CD4-positive, alpha-beta T cell (primary cell): ENCODE results near the gene DUOXA2. TPM values are rescaled to one million over a fixed set of nuclear protein-coding genes. Genes with fewer than 3 reads are reported as not detected.
"Not testable (repeated sequence)": the region's sequence is repeated elsewhere in the genome, so short reads cannot be mapped to it uniquely, and the experiment has no call there.

ENCODE experiments used
- ATAC-seq: fragments of 200-7000 bp; cut with Tn5 transposase; one replicate; pipeline ENCODE4 v1.10.0; 2022; ENCODE audit warnings: mild to moderate bottlenecking; ENCODE audit not compliant: poor library complexity
- CTCF ChIA-PET: fragments of 350-600 bp; sonication (Branson Sonifier 250); formaldehyde crosslinking; loops from one replicate; lab custom pipeline; 2021; ENCODE audit warnings: antibody characterized with exemption, inconsistent platforms; lab: Charles Lee
- POLR2A ChIA-PET: fragments of 350-600 bp; sonication (Branson Sonifier 250); formaldehyde crosslinking; loops from one replicate; lab custom pipeline; 2021; ENCODE audit warnings: antibody characterized with exemption, inconsistent platforms; lab: Charles Lee
- DNase-seq, 14 experiments: peaks; one replicate each; pipeline ENCODE4 v3.0.0-alpha.2; 2013 to 2020; ENCODE audit warnings: mixed read lengths in 2 of 14
- H3K27ac ChIP-seq, 2 donors: one replicate each; pipeline versions ENCODE4 v1.5.1 to v1.7.0; 2013; ENCODE audit warnings: low read length in 2 of 2, low read depth in 1 of 2, mild to moderate bottlenecking in 1 of 2
- H3K27me3 ChIP-seq, 2 experiments: 1 replicate in 1 of 2; 2 replicates in 1 of 2; pipeline versions ENCODE4 v1.6.1 to v1.7.0; 2013; ENCODE audit warnings: low read length in 2 of 2, control low read depth in 1 of 2, mild to moderate bottlenecking in 1 of 2, moderate library complexity in 1 of 2; ENCODE audit not compliant: insufficient read depth in 2 of 2, control insufficient read depth in 1 of 2
- H3K36me3 ChIP-seq: one replicate; pipeline ENCODE4 v1.6.1; 2013; ENCODE audit warnings: low read length, control low read depth; ENCODE audit not compliant: insufficient read depth
- H3K4me1 ChIP-seq: one replicate; pipeline ENCODE4 v1.6.1; 2013; ENCODE audit warnings: low read length, control low read depth; ENCODE audit not compliant: insufficient read depth
- H3K4me3 ChIP-seq: one replicate; pipeline ENCODE4 v1.5.1; 2013; ENCODE audit warnings: mild to moderate bottlenecking, low read length, moderate library complexity
- H3K9me3 ChIP-seq, 2 experiments: 1 replicate in 1 of 2; 2 replicates in 1 of 2; pipeline versions ENCODE4 v1.6.1 to v1.7.0; 2013; ENCODE audit warnings: low read length in 2 of 2, mild to moderate bottlenecking in 2 of 2, control low read depth in 1 of 2, moderate library complexity in 1 of 2; ENCODE audit not compliant: control insufficient read depth in 1 of 2, insufficient read depth in 1 of 2
- H3K27ac Mint-ChIP-seq: one replicate; pipeline ENCODE4 v1.8.0; 2020; ENCODE audit warnings: mixed read lengths
- H3K27me3 Mint-ChIP-seq: one replicate; pipeline ENCODE4 v1.8.0; 2021; ENCODE audit warnings: mixed read lengths
- H3K36me3 Mint-ChIP-seq: one replicate; pipeline ENCODE4 v1.8.0; 2021; ENCODE audit warnings: low read depth, mixed read lengths
- H3K4me1 Mint-ChIP-seq: one replicate; pipeline ENCODE4 v1.8.0; 2021; ENCODE audit warnings: low read depth, mixed read lengths
- H3K4me3 Mint-ChIP-seq: one replicate; pipeline ENCODE4 v1.8.0; 2020; ENCODE audit warnings: mild to moderate bottlenecking, mixed read lengths
- H3K9me3 Mint-ChIP-seq: one replicate; pipeline ENCODE4 v1.8.0; 2020; ENCODE audit warnings: mixed read lengths
- intact Hi-C, 2 experiments: fragments of 100-400 bp; cut with DNase I in 1 of 2; cut with micrococcal nuclease in 1 of 2; formaldehyde crosslinking; loops; one replicate each; pipeline versions ENCODE4 v1.15.1 to v1.9.0; 2023 to 2025; cut with DNase I, micrococcal nuclease
- total RNA-seq, 174 experiments: library from RNA in 2 of 174; stranded (reverse) in 2 of 174; gene quantifications; one replicate each; pipeline ENCODE4 v1.2.3 and lab custom pipeline; 2021 to 2026
- TF ChIP-seq, protein P1 (sequence below): fragments of 200-600 bp; IDR thresholded peaks from one replicate; pipeline ENCODE4 v1.8.0; 2022; ENCODE audit warnings: antibody characterized with exemption, mild to moderate bottlenecking

Gene DUOXA2
- total RNA-seq, 2 experiments from 2014 or later, result not detected

DNA sequence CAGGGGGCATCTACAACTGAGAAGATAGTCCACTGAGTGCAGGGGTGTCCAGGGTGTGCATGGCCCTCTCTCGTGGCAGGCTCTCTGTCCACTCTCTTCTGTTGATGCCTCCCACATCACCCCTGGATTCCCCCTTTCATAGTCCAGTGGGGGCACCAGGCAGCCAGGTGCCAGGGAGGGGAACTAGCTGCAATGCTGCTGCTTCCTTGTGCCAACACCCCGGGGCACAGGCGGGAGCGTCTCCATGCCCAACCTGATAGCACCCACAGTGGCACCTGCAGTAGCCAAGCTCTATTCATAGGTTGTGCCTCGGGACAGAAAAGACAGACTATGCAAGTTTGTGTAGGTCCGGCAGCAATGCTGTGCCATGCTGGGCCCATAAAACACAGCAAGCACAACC, 11.9 kb upstream of the DUOXA2 start:
- TF ChIP-seq, protein P1, sequence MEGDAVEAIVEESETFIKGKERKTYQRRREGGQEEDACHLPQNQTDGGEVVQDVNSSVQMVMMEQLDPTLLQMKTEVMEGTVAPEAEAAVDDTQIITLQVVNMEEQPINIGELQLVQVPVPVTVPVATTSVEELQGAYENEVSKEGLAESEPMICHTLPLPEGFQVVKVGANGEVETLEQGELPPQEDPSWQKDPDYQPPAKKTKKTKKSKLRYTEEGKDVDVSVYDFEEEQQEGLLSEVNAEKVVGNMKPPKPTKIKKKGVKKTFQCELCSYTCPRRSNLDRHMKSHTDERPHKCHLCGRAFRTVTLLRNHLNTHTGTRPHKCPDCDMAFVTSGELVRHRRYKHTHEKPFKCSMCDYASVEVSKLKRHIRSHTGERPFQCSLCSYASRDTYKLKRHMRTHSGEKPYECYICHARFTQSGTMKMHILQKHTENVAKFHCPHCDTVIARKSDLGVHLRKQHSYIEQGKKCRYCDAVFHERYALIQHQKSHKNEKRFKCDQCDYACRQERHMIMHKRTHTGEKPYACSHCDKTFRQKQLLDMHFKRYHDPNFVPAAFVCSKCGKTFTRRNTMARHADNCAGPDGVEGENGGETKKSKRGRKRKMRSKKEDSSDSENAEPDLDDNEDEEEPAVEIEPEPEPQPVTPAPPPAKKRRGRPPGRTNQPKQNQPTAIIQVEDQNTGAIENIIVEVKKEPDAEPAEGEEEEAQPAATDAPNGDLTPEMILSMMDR, result no peak
- intact Hi-C loops, result no loop called here
- H3K4me1 ChIP-seq, result no peaks in the 10 kb centered on the region

DNA sequence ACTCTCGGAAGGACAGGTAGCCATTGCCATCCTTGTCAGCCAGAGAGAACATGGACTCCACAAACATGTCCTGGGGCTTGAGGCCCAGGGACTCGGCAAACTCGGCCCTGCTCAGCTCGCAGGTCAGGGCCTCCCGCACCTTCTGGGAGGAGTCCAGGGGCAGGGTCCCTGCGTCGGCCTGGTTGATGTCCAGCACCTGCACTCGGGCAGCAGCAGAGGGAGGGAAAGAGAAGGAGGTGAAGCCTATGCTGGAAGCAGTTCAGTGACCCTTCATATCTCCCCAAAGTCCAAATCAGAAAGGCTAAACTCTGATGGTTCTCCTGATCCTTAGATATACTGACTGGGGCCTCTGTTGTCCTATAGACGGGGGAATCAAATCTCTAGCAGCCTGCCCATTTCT, 10.0 kb upstream of the DUOXA2 start:
- H3K36me3 ChIP-seq, DNase-seq, H3K9me3 Mint-ChIP-seq, H3K27ac Mint-ChIP-seq, H3K4me1 ChIP-seq, H3K27ac ChIP-seq, H3K4me3 Mint-ChIP-seq, H3K4me3 ChIP-seq, ATAC-seq, POLR2A ChIA-PET, CTCF ChIA-PET, H3K36me3 Mint-ChIP-seq, H3K9me3 ChIP-seq, H3K27me3 ChIP-seq, intact Hi-C loops, H3K4me1 Mint-ChIP-seq: not testable (repeated sequence)
- H3K27me3 Mint-ChIP-seq, result peaks cover 55% of the 10 kb centered on the region

More for the DNA sequence above, 11.9 kb upstream of the DUOXA2 start:
- no peak overlapping the region for H3K4me3 ChIP-seq
- H3K36me3 ChIP-seq, result no peaks in the 10 kb centered on the region
- H3K27me3 ChIP-seq, result peaks cover 0 to 3% of the 10 kb centered on the region in 2 experiments
- POLR2A ChIA-PET, result no interaction called here
- ATAC-seq, result no peak
- Mint-ChIP-seq H3K27ac (no peak overlapping the region), H3K27me3 (peaks cover 46% of the 10 kb centered on the region), H3K4me1 (no peaks in the 10 kb centered on the region), H3K9me3 (no peaks in the 10 kb centered on the region), H3K36me3 (no peaks in the 10 kb centered on the region), H3K4me3 (no peak overlapping the region)
- peaks cover 0 to 6% of the 10 kb centered on the region in 2 experiments for H3K9me3 ChIP-seq
- DNase-seq, result no peak
- H3K27ac ChIP-seq, result no peak overlapping the region
- CTCF ChIA-PET, result no interaction called here

DNA sequence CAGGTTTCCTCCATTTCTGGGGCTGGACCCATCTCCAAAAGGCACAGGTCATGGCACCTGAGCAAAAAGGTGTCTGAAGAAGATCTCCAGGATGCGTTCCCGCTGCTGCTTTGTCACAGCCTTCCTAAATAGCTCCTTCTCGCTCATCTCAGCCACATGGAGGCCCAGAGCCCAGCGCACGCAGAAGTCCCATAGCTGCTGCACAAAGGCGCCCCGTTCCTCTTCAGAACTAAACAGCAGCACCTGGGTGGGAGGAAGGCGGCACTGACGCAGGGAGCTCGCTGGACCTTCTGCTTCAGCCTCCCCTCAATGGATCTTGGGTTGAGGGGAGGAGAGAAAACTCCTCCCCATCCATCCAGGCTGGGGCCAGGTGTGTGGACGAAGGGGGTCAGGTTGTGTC, 8.5 kb upstream of the DUOXA2 start:
- TF ChIP-seq, protein P1, result no peak
- Mint-ChIP-seq H3K4me3 (no peak overlapping the region), H3K36me3 (no peaks in the 10 kb centered on the region), H3K9me3 (no peaks in the 10 kb centered on the region), H3K27me3 (peaks cover 65% of the 10 kb centered on the region), H3K4me1 (peaks cover 5% of the 10 kb centered on the region), H3K27ac (no peak overlapping the region)
- Histone ChIP-seq H3K27ac (no peak overlapping the region), H3K27me3 (peaks cover 19 to 23% of the 10 kb centered on the region in 2 experiments), H3K4me1 (no peaks in the 10 kb centered on the region), H3K36me3 (no peaks in the 10 kb centered on the region), H3K4me3 (no peak overlapping the region), H3K9me3 (peaks cover 0 to 6% of the 10 kb centered on the region in 2 experiments)
- ChIA-PET POLR2A (no interaction called here), CTCF (interaction anchor here (1.2 kb wide), 1 partner anchor 13 kb away, joined by 3 read pairs; no protein-coding TSS in a partner anchor)
- no peak for ATAC-seq
- intact Hi-C loops, result no loop called here
- no peak for DNase-seq
